GM23338 (cell line): ENCODE data around the gene FBXO9. TPM values are rescaled to one million over a fixed set of nuclear protein-coding genes. Genes with fewer than 3 reads are reported as not detected.

Experiments
- ATAC-seq: fragments of 200-7000 bp; cut with Tn5 transposase; 3 replicates; pipeline ENCODE4 v1.9.1; 2020
- DNase-seq: peaks from one replicate; pipeline ENCODE4 v3.0.0-alpha.2; 2015; ENCODE audit warnings: low spot score
- H2AFZ ChIP-seq: fragments of 200-600 bp; sonication (generic); 2 replicates; pipeline ENCODE4 v1.8.0; 2016; ENCODE audit warnings: antibody characterized with exemption, mild to moderate bottlenecking, moderate library complexity
- H3F3A ChIP-seq: fragments of 200-600 bp; sonication (generic); replicated peaks from 2 replicates; pipeline ENCODE4 v1.8.0; 2017; ENCODE audit warnings: antibody characterized with exemption, mixed run types, low read depth
- H3K27ac ChIP-seq: fragments of 200-600 bp; sonication (generic); 2 replicates; pipeline ENCODE4 v1.6.1; 2016; ENCODE audit warnings: low read depth
- H3K27me3 ChIP-seq: fragments of 200-600 bp; sonication (generic); 2 replicates; pipeline ENCODE4 v1.8.0; 2016; ENCODE audit warnings: mild to moderate bottlenecking, mixed run types, moderate library complexity; ENCODE audit not compliant: insufficient read depth
- H3K36me3 ChIP-seq: fragments of 200-600 bp; sonication (generic); 2 replicates; pipeline ENCODE4 v1.8.0; 2016; ENCODE audit warnings: mild to moderate bottlenecking; ENCODE audit not compliant: insufficient read depth
- H3K4me1 ChIP-seq: fragments of 200-600 bp; sonication (generic); 2 replicates; pipeline ENCODE4 v1.8.0; 2016; ENCODE audit warnings: mild to moderate bottlenecking, moderate library complexity; ENCODE audit not compliant: insufficient read depth
- H3K4me2 ChIP-seq: fragments of 200-600 bp; sonication (generic); 2 replicates; pipeline ENCODE4 v1.7.1; 2017; ENCODE audit warnings: mixed run types
- H3K4me3 ChIP-seq: fragments of 200-600 bp; sonication (generic); 2 replicates; pipeline ENCODE4 v1.6.1; 2016; ENCODE audit warnings: mixed run types
- H3K79me2 ChIP-seq: fragments of 200-600 bp; sonication (generic); replicated peaks from 2 replicates; pipeline ENCODE4 v1.8.0; 2017; ENCODE audit warnings: mild to moderate bottlenecking; ENCODE audit not compliant: insufficient read depth
- H3K9me2 ChIP-seq: fragments of 200-600 bp; sonication (generic); 2 replicates; pipeline ENCODE4 v1.8.0; 2017; ENCODE audit not compliant: insufficient read depth
- H4K20me1 ChIP-seq: fragments of 200-600 bp; sonication (generic); replicated peaks from 2 replicates; pipeline ENCODE4 v1.8.0; 2017; ENCODE audit warnings: mild to moderate bottlenecking; ENCODE audit not compliant: insufficient read depth
- H3K27ac Mint-ChIP-seq: 2 replicates; pipeline ENCODE4 v1.8.0; 2020; ENCODE audit warnings: inconsistent platforms, mild to moderate bottlenecking, moderate library complexity, mixed read lengths
- H3K27me3 Mint-ChIP-seq: 3 replicates; pipeline ENCODE4 v1.8.0; 2022; ENCODE audit warnings: low read depth, mild to moderate bottlenecking, moderate library complexity, mixed read lengths, inconsistent platforms; ENCODE audit not compliant: insufficient read depth, poor library complexity
- H3K36me3 Mint-ChIP-seq: 3 replicates; pipeline ENCODE4 v1.8.0; 2021; ENCODE audit warnings: low read depth, mild to moderate bottlenecking, inconsistent platforms, moderate library complexity, mixed read lengths
- H3K4me1 Mint-ChIP-seq: 3 replicates; pipeline ENCODE4 v1.8.0; 2020; ENCODE audit warnings: mild to moderate bottlenecking, inconsistent platforms, mixed read lengths
- H3K4me3 Mint-ChIP-seq: 3 replicates; pipeline ENCODE4 v1.8.0; 2021; ENCODE audit warnings: moderate library complexity, mild to moderate bottlenecking, inconsistent platforms, mixed read lengths
- H3K9me3 Mint-ChIP-seq: 3 replicates; pipeline ENCODE4 v1.8.0; 2020; ENCODE audit warnings: moderate library complexity, mild to moderate bottlenecking, inconsistent platforms, mixed read lengths
- CREB1 ChIP-seq: fragments of 250-450 bp; sonication (Bioruptor Pico); IDR thresholded peaks from 2 replicates; pipeline ENCODE4 v1.5.0; 2020; ENCODE audit warnings: low read depth, mild to moderate bottlenecking, moderate library complexity
- CTCF ChIP-seq, 2 experiments: fragments of 200-600 bp in 1 of 2; sonication (generic) in 1 of 2; conservative IDR thresholded peaks; 2 replicates each; pipeline versions ENCODE4 v1.5.1 to v1.6.1; 2016 to 2017; ENCODE audit warnings: antibody characterized with exemption in 2 of 2, low read depth in 2 of 2, mild to moderate bottlenecking in 2 of 2, moderate library complexity in 1 of 2
- ETS1 ChIP-seq: IDR thresholded peaks from 2 replicates; pipeline ENCODE4 v1.6.1; 2016; ENCODE audit warnings: antibody characterized with exemption
- EZH2 ChIP-seq: fragments of 200-600 bp; sonication (generic); IDR thresholded peaks from one replicate; pipeline ENCODE4 v1.8.0; 2017; ENCODE audit warnings: antibody characterized with exemption, mild to moderate bottlenecking, low read depth; ENCODE audit not compliant: unreplicated experiment
- EZH2phosphoT487 ChIP-seq: fragments of 200-600 bp; sonication (generic); IDR thresholded peaks from one replicate; pipeline ENCODE4 v1.8.1; 2018; ENCODE audit warnings: antibody characterized with exemption; ENCODE audit not compliant: unreplicated experiment
- JUNB ChIP-seq: IDR thresholded peaks from one replicate; pipeline ENCODE4 v1.6.1; 2016; ENCODE audit warnings: antibody characterized with exemption; ENCODE audit not compliant: unreplicated experiment
- NANOG ChIP-seq: IDR thresholded peaks from 2 replicates; pipeline ENCODE4 v1.6.1; 2016; ENCODE audit warnings: antibody characterized with exemption, borderline replicate concordance
- STAT1 ChIP-seq: IDR thresholded peaks from one replicate; pipeline ENCODE4 v1.6.1; 2016; ENCODE audit warnings: antibody characterized with exemption; ENCODE audit not compliant: unreplicated experiment
- ZNF114 ChIP-seq: fragments of 250-450 bp; sonication (Bioruptor Pico); IDR thresholded peaks from 2 replicates; pipeline ENCODE4 v1.5.0; 2020; ENCODE audit warnings: mild to moderate bottlenecking, moderate library complexity
- ZNF331 ChIP-seq: fragments of 250-450 bp; sonication (Bioruptor Pico); IDR thresholded peaks from 2 replicates; pipeline ENCODE4 v1.5.0; 2020; ENCODE audit warnings: low read depth, mild to moderate bottlenecking, moderate library complexity
- polyA plus RNA-seq: library from polyadenylated mRNA; unstranded; fragments of >200 nt; fragmentation: Nextera tagmentation; extraction: Ambion mirVana; gene quantifications from 2 replicates; pipeline ENCODE4 v1.2.1, GENCODE V29; 2016
- total RNA-seq: library from RNA; depleted of rRNA; stranded (reverse); fragments of >200 nt; shearing (Covaris generic); gene quantifications from 2 replicates; pipeline ENCODE4 v1.2.3, GENCODE V29; 2014
- TF ChIP-seq, protein P1 (sequence below): IDR thresholded peaks from one replicate; pipeline ENCODE4 v1.6.1; 2018; ENCODE audit warnings: antibody characterized with exemption; ENCODE audit not compliant: unreplicated experiment

FBXO9 gene
- total and polyA plus RNA-seq, 2 experiments from 2014 or later = 29.8 to 32.8 TPM

DNA sequence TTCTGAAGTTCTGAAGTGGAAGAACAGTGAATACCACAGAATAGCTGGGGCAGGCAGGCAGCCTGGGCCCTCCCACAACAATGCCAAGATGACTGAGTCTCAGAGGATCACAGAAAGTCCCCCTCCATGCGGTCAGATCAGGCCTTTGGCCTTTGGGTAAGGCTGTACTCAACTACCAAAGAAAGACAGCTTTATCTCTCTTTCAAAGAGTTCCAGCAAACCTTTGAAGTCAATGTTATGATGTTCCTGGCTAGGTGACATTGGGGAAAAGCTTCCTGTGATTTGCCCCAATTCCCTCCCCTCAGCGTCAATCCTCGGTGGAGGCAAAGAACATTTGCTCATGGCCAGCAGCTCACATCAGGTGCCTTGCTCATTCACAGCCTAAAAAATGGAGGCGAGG is 10.7 kb upstream of the FBXO9 start:
- no peak for DNase-seq
- Histone ChIP-seq H3K4me3 (no peak overlapping the region), H3K79me2 (peaks cover 31% of the 10 kb centered on the region), H3K4me1 (no peaks in the 10 kb centered on the region), H2AFZ (no peak overlapping the region), H3K9me2 (no peaks in the 10 kb centered on the region), H3K27me3 (no peaks in the 10 kb centered on the region), H3K36me3 (no peaks in the 10 kb centered on the region), H3K27ac (no peak overlapping the region), H3F3A (no peaks in the 10 kb centered on the region), H4K20me1 (0 out of 2 replicates have a peak, but pooled peaks cover 3% of the 10 kb centered on the region), H3K4me2 (no peak overlapping the region)
- Mint-ChIP-seq H3K27ac (no peak overlapping the region), H3K4me3 (no peak overlapping the region), H3K4me1 (peaks cover 12% of the 10 kb centered on the region), H3K27me3 (peaks cover 3% of the 10 kb centered on the region), H3K9me3 (0 out of 3 replicates have a peak, but pooled peaks cover 3% of the 10 kb centered on the region), H3K36me3 (peaks cover 11% of the 10 kb centered on the region)
- ATAC-seq = no peak
- TF ChIP-seq ZNF114 (CRISPR knock-in tag) (no peak), ZNF331 (no peak), EZH2 (no peak), ETS1 (no peak), EZH2phosphoT487 (no peak), CREB1 (CRISPR knock-in tag) (no peak), NANOG (no peak)

DNA sequence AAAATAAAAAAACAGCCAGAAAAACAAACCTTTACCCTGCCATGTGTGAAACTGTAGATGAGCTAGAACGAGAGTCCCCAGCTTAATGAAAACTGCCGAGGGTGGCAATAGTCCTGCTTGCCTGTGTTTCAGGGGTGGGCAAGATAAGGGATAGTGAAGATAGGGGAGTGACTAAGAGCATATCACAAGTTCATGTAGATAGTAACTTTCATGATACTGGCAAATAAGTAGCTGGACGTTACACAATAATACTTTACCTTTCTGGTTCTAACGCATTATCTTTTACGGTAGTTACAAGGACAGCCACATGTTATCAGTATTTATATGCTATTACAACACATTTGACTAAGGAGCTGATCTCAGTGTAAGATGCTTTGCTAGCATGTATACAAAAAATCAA is 9.3 kb upstream of the FBXO9 start:
- no peak overlapping the region for H3K4me3 Mint-ChIP-seq
- DNase-seq (no peak), ATAC-seq (no peak)
- H3K27me3 ChIP-seq = no peaks in the 10 kb centered on the region
- H3K27ac ChIP-seq = no peak overlapping the region
- H4K20me1 ChIP-seq = 0 out of 2 replicates have a peak, but pooled peaks cover 3% of the 10 kb centered on the region
- H3K4me1 Mint-ChIP-seq = peaks cover 26% of the 10 kb centered on the region
- H3K36me3 Mint-ChIP-seq = peaks cover 11% of the 10 kb centered on the region
- H3K4me1 ChIP-seq = peaks cover 9% of the 10 kb centered on the region; the same call in 1 of the 2 replicates
- H3K4me2 ChIP-seq = no peak overlapping the region
- H3F3A ChIP-seq = no peaks in the 10 kb centered on the region
- H3K4me3 ChIP-seq = no peak overlapping the region
- H3K9me3 Mint-ChIP-seq = 0 out of 3 replicates have a peak, but pooled peaks cover 3% of the 10 kb centered on the region
- peaks cover 37% of the 10 kb centered on the region for H3K79me2 ChIP-seq
- H2AFZ ChIP-seq = no peak overlapping the region
- no peaks in the 10 kb centered on the region for H3K9me2 ChIP-seq
- H3K27me3 Mint-ChIP-seq = peaks cover 2% of the 10 kb centered on the region
- H3K27ac Mint-ChIP-seq = no peak overlapping the region
- no peaks in the 10 kb centered on the region for H3K36me3 ChIP-seq
- TF ChIP-seq JUNB (no peak), STAT1 (no peak), CREB1 (CRISPR knock-in tag) (no peak), EZH2 (no peak), CTCF (conservative IDR thresholded peaks at IDR 0.05; ENCODE audit: low read depth in 2 of 2) (no peak), EZH2phosphoT487 (no peak), NANOG (no peak), ZNF114 (CRISPR knock-in tag) (no peak)
- TF ChIP-seq, protein P1, sequence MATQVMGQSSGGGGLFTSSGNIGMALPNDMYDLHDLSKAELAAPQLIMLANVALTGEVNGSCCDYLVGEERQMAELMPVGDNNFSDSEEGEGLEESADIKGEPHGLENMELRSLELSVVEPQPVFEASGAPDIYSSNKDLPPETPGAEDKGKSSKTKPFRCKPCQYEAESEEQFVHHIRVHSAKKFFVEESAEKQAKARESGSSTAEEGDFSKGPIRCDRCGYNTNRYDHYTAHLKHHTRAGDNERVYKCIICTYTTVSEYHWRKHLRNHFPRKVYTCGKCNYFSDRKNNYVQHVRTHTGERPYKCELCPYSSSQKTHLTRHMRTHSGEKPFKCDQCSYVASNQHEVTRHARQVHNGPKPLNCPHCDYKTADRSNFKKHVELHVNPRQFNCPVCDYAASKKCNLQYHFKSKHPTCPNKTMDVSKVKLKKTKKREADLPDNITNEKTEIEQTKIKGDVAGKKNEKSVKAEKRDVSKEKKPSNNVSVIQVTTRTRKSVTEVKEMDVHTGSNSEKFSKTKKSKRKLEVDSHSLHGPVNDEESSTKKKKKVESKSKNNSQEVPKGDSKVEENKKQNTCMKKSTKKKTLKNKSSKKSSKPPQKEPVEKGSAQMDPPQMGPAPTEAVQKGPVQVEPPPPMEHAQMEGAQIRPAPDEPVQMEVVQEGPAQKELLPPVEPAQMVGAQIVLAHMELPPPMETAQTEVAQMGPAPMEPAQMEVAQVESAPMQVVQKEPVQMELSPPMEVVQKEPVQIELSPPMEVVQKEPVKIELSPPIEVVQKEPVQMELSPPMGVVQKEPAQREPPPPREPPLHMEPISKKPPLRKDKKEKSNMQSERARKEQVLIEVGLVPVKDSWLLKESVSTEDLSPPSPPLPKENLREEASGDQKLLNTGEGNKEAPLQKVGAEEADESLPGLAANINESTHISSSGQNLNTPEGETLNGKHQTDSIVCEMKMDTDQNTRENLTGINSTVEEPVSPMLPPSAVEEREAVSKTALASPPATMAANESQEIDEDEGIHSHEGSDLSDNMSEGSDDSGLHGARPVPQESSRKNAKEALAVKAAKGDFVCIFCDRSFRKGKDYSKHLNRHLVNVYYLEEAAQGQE = no peak
